ENCODE data around the gene CDC42EP1.
"Not testable (repeated sequence)": the region's sequence is repeated elsewhere in the genome, so short reads cannot be mapped to it uniquely, and the experiment has no call there.

DNA sequence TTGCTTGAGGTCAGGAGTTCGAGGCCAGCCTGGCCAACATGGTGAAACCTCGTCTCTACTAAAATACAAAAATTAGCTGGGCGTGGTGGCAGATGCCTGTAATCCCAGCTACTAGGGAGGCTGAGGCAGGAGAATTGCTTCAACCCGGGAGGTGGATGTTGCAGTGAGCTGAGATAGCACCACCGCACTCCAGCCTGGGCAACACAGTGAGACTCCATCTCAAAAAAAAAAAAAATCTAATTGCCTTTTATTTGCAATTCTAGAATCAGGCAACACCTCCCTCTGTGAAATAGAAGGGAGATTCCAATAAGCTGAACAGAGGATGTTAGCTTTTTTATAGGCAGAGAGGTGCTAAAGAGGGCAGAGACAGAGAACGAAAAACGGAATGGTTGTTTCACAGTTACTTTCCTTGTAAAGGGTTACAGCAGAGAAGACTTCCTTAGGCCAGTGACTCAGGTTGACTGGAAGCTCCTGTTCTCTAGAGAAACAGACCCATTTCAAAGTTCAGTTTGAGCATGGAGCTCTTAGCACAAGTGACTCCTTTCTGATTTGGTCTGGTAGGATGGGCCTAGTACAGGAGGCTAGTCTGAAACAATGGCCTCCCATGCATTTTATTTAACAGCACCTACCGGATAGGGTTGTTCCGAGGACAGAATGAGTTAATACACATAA lies 33.1 kb upstream of the CDC42EP1 start:
- TF ChIP-seq NR2C2 (CRISPR knock-in tag; IDR thresholded peaks at IDR 0.05); ZNF121 (CRISPR knock-in tag; IDR thresholded peaks at IDR 0.05); JAZF1 (CRISPR knock-in tag; IDR thresholded peaks at IDR 0.05); JUN (CRISPR knock-in tag; IDR thresholded peaks at IDR 0.05); SMAD3 (CRISPR knock-in tag; IDR thresholded peaks at IDR 0.05; ENCODE audit: borderline replicate concordance); ETV6 (CRISPR knock-in tag; IDR thresholded peaks at IDR 0.05); TEAD4 (CRISPR knock-in tag; IDR thresholded peaks at IDR 0.05): not testable (repeated sequence)
- TF ChIP-seq, protein P1, sequence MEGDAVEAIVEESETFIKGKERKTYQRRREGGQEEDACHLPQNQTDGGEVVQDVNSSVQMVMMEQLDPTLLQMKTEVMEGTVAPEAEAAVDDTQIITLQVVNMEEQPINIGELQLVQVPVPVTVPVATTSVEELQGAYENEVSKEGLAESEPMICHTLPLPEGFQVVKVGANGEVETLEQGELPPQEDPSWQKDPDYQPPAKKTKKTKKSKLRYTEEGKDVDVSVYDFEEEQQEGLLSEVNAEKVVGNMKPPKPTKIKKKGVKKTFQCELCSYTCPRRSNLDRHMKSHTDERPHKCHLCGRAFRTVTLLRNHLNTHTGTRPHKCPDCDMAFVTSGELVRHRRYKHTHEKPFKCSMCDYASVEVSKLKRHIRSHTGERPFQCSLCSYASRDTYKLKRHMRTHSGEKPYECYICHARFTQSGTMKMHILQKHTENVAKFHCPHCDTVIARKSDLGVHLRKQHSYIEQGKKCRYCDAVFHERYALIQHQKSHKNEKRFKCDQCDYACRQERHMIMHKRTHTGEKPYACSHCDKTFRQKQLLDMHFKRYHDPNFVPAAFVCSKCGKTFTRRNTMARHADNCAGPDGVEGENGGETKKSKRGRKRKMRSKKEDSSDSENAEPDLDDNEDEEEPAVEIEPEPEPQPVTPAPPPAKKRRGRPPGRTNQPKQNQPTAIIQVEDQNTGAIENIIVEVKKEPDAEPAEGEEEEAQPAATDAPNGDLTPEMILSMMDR (IDR thresholded peaks at IDR 0.05), result not testable (repeated sequence)
- TF ChIP-seq, protein P2, sequence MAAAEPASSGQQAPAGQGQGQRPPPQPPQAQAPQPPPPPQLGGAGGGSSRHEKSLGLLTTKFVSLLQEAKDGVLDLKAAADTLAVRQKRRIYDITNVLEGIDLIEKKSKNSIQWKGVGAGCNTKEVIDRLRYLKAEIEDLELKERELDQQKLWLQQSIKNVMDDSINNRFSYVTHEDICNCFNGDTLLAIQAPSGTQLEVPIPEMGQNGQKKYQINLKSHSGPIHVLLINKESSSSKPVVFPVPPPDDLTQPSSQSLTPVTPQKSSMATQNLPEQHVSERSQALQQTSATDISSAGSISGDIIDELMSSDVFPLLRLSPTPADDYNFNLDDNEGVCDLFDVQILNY (CRISPR knock-in tag; IDR thresholded peaks at IDR 0.05), result not testable (repeated sequence)
- TF ChIP-seq, protein P3, sequence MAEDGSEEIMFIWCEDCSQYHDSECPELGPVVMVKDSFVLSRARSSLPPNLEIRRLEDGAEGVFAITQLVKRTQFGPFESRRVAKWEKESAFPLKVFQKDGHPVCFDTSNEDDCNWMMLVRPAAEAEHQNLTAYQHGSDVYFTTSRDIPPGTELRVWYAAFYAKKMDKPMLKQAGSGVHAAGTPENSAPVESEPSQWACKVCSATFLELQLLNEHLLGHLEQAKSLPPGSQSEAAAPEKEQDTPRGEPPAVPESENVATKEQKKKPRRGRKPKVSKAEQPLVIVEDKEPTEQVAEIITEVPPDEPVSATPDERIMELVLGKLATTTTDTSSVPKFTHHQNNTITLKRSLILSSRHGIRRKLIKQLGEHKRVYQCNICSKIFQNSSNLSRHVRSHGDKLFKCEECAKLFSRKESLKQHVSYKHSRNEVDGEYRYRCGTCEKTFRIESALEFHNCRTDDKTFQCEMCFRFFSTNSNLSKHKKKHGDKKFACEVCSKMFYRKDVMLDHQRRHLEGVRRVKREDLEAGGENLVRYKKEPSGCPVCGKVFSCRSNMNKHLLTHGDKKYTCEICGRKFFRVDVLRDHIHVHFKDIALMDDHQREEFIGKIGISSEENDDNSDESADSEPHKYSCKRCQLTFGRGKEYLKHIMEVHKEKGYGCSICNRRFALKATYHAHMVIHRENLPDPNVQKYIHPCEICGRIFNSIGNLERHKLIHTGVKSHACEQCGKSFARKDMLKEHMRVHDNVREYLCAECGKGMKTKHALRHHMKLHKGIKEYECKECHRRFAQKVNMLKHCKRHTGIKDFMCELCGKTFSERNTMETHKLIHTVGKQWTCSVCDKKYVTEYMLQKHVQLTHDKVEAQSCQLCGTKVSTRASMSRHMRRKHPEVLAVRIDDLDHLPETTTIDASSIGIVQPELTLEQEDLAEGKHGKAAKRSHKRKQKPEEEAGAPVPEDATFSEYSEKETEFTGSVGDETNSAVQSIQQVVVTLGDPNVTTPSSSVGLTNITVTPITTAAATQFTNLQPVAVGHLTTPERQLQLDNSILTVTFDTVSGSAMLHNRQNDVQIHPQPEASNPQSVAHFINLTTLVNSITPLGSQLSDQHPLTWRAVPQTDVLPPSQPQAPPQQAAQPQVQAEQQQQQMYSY (CRISPR knock-in tag; IDR thresholded peaks at IDR 0.05), result not testable (repeated sequence)
- TF ChIP-seq, protein P4, sequence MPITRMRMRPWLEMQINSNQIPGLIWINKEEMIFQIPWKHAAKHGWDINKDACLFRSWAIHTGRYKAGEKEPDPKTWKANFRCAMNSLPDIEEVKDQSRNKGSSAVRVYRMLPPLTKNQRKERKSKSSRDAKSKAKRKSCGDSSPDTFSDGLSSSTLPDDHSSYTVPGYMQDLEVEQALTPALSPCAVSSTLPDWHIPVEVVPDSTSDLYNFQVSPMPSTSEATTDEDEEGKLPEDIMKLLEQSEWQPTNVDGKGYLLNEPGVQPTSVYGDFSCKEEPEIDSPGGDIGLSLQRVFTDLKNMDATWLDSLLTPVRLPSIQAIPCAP (CRISPR knock-in tag; IDR thresholded peaks at IDR 0.05), result not testable (repeated sequence)
- TF ChIP-seq, protein P5, sequence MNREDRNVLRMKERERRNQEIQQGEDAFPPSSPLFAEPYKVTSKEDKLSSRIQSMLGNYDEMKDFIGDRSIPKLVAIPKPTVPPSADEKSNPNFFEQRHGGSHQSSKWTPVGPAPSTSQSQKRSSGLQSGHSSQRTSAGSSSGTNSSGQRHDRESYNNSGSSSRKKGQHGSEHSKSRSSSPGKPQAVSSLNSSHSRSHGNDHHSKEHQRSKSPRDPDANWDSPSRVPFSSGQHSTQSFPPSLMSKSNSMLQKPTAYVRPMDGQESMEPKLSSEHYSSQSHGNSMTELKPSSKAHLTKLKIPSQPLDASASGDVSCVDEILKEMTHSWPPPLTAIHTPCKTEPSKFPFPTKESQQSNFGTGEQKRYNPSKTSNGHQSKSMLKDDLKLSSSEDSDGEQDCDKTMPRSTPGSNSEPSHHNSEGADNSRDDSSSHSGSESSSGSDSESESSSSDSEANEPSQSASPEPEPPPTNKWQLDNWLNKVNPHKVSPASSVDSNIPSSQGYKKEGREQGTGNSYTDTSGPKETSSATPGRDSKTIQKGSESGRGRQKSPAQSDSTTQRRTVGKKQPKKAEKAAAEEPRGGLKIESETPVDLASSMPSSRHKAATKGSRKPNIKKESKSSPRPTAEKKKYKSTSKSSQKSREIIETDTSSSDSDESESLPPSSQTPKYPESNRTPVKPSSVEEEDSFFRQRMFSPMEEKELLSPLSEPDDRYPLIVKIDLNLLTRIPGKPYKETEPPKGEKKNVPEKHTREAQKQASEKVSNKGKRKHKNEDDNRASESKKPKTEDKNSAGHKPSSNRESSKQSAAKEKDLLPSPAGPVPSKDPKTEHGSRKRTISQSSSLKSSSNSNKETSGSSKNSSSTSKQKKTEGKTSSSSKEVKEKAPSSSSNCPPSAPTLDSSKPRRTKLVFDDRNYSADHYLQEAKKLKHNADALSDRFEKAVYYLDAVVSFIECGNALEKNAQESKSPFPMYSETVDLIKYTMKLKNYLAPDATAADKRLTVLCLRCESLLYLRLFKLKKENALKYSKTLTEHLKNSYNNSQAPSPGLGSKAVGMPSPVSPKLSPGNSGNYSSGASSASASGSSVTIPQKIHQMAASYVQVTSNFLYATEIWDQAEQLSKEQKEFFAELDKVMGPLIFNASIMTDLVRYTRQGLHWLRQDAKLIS (CRISPR knock-in tag; IDR thresholded peaks at IDR 0.05; ENCODE audit: borderline replicate concordance), result not testable (repeated sequence)
- TF ChIP-seq, protein P6, sequence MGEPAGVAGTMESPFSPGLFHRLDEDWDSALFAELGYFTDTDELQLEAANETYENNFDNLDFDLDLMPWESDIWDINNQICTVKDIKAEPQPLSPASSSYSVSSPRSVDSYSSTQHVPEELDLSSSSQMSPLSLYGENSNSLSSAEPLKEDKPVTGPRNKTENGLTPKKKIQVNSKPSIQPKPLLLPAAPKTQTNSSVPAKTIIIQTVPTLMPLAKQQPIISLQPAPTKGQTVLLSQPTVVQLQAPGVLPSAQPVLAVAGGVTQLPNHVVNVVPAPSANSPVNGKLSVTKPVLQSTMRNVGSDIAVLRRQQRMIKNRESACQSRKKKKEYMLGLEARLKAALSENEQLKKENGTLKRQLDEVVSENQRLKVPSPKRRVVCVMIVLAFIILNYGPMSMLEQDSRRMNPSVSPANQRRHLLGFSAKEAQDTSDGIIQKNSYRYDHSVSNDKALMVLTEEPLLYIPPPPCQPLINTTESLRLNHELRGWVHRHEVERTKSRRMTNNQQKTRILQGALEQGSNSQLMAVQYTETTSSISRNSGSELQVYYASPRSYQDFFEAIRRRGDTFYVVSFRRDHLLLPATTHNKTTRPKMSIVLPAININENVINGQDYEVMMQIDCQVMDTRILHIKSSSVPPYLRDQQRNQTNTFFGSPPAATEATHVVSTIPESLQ (CRISPR knock-in tag; IDR thresholded peaks at IDR 0.05), result not testable (repeated sequence)

Measured in WTC11 (cell line).